Measurements from ENCODE around the gene AXL.
"Not testable (repeated sequence)": the region's sequence is repeated elsewhere in the genome, so short reads cannot be mapped to it uniquely, and the experiment has no call there.

The AXL gene

DNA sequence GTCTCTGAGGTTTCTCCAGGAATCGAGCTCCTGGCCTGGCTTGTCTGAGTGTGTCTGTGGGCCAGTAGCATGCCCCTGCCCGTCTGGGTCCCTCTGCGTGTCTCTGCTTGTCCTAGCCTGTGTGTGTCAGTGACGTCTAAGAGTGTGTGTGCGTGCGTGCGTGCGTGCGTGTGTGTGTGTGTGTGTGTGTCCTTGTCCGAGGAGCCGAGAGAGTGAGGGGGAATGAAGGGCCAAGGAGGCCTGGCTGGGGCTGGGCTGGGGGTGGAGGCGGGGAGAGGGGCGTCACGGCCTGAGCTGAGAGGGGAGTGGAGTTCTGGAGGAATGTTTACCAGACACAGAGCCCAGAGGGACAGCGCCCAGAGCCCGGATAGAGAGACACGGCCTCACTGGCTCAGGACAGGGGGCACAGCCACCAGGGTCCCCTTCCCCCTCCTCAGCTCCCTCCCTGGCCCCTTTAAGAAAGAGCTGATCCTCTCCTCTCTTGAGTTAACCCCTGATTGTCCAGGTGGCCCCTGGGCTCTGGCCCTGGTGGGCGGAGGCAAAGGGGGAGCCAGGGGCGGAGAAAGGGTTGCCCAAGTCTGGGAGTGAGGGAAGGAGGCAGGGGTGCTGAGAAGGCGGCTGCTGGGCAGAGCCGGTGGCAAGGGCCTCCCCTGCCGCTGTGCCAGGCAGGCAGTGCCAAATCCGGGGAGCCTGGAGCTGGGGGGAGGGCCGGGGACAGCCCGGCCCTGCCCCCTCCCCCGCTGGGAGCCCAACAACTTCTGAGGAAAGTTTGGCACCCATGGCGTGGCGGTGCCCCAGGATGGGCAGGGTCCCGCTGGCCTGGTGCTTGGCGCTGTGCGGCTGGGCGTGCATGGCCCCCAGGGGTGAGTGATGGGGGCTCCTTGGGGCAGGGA is at the start of gene AXL:
Gene AXL (plus strand): TSS at position 609 of the 893 bp plus-strand sequence. CDS start 170 bp downstream, at position 779.
- DNase-seq (ENCODE audit: low read depth in 3 of 3) = no peak

DNA sequence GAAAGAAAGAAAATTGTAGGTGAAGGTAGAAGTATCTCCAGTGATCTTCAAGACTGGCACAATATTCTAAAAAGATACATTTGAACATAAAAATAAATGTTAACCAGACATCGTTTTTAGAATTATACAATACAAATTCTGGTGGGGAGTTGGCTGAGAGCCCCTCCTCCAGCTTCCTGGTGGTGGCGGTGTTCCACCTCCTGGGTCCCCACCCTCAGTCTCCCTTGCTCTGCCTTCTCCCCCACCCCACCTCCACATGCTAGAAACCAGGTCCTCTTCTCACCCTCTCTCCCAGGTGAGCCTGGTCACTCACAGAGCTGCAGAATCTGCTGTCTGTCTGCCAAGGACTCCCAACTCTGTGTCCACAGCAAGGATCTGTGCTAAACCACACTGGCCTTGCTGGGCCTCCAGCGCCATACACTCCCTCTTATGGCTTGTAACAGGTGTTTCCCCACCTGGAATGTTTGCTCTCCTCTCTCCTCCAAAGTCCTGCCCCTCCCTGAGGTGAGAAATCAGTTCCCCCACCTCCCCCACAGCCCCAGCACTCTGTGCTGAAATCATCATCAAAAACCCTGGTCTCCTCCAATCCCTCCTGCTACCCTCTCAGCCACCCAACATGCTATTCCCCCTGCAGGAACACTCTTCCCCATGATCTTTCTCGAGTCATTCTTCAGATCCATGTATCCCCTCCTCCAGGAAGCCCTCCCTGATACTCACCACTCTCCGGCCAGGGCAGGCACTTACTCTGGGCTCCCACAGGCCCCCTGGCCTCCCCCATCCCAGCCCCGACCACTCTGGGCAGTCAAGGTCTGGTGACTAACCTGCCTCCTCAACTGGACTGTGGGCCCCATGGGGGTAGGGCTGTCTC is 46.5 kb upstream of the AXL start:
- no peak for DNase-seq (ENCODE audit: low read depth in 3 of 3)

DNA sequence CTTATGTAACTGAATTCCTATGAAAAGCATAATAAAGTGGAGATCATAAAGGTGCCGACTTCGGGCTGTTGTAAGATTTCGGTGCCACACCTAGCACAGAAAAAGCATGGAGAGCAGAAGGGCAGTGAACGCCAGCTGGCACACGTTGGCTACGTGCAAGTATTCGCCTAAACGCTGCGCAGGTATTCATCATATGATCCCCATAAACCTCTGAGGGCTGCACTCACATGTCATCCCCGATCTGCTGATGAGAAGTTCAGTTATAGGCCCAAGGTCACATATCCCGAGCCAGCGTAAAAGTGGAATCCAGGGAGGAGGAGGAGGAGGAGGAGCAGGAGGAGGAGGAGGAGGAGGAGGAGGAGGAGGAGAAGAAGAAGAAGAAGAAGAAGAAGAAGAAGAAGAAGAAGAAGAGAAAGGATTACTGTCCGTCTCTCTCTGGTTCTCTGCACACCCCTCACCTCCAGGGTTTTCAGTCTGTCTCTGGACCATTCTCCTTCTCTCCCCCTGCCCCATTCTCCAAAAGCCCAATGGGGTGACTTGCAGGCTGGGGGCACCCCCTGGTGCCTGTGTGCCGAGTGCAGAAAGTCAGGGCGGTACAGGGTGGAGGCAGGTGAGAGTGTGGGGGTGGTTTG is 44.6 kb upstream of the AXL start:
- no peak for DNase-seq (ENCODE audit: low read depth in 3 of 3)

DNA sequence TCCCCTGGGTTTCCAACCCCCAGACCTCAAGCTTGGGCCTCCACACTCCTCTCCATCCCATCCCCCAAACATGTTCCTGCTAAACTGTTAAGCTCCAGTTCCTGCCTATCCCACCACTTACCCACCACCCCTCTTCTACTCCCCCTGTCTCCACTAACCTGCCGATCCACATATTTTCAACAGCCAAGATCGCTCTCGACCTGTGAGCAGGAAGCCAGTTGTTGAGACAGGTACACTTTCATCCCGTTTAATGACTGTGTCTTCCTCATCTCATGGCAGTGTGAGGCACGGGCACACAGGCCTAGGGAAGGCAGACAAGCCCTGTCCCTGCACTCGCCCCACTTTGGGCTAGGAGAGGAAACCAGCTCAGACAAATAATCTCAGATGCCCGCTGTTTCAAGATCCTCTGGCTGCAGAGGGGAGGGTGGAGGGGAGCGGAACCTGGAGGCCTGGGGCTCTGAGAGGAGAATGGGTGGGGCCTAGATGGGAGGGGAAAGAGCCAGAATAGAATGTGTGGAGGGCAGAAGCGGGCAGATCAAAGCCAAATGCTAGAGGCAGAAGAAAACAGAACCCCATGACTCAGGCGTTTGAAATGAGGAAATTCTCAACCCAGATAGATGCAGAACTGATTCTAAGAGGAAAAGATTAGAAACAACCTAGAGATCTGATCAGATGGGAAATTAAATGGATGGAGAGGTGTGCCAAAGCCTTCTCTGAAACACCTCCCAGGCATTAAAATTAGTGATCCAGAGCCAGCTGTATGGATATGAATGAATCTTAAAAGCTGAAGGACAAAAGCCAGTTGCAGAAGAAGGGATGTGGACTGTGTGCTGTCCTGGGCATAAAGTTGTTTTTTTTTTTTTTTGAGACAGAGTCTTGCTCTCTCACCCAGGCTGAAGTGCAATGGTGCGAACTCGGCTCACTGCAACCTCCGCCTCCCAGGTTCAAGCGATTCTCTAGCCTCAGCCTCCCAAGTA is 42.9 kb upstream of the AXL start:
- DNase-seq (ENCODE audit: low read depth in 3 of 3) = peak in 2 of 3 donors; percentile 4 to 32

DNA sequence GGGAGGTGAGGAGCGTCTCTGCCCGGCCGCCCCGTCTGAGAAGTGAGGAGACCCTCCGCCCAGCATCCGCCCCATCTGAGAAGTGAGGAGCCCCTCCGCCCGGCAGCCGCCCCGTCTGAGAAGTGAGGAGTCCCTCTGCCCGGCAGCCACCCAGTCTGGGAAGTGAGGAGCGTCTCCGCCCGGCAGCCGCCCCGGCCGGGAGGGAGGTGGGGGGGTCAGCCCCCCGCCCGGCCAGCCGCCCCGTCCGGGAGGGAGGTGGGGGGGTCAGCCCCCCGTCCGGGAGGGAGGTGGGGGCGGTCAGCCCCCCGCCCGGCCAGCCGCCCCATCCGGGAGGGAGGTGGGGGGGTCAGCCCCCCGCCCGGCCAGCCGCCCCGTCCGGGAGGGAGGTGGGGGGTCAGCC is 38.9 kb upstream of the AXL start:
- DNase-seq (ENCODE audit: low read depth in 3 of 3) = not testable (repeated sequence)

DNA sequence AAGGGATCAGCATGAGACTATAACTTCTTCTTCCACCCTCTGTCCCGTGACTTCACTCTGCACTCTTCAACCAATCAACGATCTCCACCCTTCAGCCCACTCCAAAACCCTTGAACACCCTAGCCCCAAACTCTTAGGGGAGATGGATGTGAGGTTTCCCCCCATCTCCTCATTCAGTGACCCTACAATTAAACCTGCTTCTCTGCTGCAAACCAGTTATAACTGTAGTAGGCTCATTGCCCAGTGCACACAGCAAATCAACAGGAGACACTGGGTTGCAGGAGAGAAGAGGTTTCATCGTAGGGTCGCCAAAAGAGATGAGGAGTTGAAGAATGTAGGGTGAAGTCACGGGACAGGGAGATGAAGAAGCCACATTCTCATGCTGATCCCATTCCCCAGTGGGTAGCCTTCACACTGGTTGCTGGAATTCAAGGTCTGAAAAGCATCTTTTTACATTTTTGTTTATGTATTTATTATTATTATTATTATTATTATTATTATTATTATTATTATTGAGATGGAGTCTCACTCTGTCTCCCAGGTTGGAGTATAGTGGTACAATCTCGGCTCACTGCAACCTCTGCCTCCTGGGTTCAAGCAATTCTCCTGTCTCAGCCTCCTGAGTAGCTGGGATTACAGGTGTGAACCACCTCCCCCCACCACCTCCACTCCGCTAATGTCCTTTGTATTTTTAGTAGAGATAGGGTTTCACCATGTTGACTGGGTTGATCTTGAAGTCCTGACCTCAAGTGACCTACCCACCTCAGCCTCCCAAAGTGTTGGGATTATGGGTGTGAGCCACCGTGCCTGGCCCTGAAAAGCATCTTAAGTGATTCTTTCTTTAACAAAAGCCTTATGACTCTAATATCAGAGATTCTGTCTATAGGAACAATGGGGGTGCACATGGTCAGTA is 31.8 kb upstream of the AXL start:
- DNase-seq (ENCODE audit: low read depth in 3 of 3) = no peak

DNA sequence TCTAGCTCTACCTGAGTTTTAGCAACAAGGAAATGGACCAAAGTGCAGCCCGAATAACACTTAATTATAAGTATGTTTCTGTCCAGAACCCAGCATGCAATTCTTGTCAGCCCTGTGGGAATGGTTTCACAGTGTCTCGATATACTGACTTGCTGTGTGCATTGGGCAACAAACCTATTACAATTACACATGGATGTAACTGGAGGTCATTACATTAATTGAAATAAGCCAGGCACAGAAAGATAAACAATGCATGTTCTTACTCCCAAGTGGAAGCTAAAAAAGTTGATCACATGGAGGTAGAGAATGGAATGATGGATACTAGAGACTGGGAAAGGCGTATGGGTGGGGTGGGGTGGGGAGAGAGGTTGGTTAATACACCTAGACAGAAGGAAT is 31.1 kb upstream of the AXL start:
- no peak for DNase-seq (ENCODE audit: low read depth in 3 of 3)

DNA sequence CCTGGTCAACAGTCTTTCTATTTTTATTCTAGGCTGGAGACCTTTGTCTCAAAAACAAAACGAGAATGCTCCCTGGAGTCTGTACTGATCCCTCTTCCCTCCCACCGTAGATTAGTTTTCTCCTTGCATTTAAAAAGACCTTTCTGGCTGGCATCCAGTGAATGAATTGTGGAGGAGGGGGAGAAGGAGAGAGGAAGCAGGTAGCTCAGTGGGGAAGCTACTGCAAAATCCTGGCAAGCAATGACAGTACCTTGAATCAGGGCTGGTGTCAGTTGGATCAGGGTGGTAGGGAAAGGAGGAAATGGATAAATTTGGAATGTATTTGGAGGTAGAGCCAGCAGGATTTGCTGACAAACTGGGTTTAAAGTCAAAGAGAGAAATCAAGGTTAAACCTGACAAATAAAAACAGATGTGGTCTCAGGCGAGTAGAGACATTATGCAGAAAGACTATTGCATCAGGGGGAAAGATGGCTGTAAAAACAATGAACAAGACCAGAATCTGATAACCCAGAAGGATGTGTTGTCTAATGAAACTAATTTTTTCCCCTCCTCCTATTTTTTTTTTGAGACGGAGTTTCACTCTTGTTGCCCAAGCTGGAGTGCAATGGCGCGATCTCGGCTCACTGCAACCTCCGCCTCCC is 29.5 kb upstream of the AXL start:
- no peak for DNase-seq (ENCODE audit: low read depth in 3 of 3)

DNA sequence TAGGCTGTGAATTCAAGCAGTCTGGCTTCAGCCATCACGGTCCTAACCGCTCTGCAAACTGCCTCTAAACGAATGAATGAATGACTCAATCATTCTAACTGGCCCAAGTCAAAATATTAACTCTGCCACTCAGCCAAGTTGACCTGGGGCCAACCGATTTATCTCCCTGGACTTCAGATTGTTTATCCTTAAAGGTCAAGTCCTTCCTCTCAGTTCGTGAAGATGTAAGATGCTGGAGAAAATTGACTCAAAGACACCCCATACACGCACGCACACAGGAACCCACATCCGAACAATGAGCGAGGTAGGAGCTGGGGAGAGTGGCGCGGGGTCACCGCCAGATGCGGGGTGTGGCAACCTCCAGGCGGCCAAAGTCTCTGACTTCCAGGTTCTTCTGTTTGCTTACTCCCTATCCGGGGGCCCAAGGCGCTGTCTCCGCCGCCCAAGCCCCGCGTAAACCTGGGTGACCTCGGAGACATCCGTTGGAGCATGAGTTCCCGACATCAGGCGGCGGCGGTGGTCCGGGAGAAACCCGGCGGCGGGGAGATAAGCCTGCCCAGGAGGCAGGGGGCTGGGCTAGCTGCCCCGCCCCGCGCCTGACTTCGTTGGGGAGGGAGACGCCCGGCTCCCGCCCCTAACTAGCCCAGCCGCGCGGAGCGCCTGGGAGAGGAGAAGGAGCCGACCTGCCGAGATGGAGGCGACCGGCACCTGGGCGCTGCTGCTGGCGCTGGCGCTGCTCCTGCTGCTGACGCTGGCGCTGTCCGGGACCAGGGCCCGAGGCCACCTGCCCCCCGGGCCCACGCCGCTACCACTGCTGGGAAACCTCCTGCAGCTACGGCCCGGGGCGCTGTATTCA is 26.2 kb upstream of the AXL start, which contains the start of gene CYP2S1:
Gene CYP2S1 (plus strand): TSS at position 646 of the 856 bp plus-strand sequence. CDS start 46 bp downstream, at position 692.
- DNase-seq (ENCODE audit: low read depth in 3 of 3) = peak in 1 of 3 donors; percentile 8

DNA sequence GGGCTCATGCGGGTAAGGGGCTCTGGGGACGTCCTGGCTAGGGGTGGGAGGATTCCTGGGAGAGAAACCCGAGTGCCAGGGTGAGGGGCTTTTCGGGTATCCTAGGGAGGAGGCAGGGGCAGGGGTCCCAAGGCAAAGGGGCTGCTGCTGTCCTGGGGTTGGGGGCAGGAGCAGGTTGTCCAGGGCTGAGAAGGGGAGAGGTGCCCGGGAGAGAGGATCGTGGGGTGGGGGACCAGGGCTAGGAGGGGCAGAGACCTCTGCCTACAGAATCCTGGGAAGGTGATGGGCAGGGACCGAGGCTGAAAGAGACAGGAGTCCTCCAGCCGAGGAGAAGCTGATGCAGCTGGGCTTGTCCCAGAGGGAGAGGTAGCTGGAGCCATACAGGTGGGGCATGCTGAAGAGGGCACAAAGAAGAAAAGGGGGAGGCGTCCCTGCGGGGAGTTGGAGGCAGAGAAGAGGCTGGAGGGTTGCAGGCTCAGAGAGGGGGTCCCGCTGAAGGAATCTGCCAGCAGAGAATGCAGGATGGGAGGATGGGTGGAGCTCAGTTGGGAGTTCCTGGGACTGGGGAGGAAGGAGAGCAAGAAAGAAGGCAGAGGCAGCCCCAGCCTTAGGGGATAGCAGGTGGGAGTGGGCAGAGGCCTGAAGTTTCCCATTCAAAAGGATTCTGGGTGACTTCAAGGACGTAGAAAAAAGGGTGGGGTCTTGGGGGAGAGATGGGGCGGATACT is 25.4 kb upstream of the AXL start:
- DNase-seq (ENCODE audit: low read depth in 3 of 3) = no peak

DNA sequence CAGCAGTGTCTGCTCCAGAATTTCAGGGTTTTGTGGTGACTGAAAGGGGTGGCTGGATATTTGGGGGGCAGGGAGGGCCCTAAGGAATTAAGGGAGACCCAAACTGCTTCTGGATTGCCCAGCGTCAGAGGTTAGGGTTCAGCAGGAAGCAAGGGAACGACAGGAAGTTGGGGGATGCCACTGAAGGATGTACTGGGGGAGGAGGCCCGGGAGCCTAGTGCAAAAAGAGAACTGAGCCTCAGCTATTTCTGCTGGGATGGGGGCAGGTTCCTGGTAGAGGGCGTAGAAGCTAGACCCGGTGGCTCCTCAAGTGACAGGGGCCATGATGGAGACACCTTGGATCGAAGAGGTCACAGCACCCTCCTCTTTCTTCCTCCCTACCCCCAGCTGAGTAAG is 24.9 kb upstream of the AXL start:
- no peak for DNase-seq (ENCODE audit: low read depth in 3 of 3)

DNA sequence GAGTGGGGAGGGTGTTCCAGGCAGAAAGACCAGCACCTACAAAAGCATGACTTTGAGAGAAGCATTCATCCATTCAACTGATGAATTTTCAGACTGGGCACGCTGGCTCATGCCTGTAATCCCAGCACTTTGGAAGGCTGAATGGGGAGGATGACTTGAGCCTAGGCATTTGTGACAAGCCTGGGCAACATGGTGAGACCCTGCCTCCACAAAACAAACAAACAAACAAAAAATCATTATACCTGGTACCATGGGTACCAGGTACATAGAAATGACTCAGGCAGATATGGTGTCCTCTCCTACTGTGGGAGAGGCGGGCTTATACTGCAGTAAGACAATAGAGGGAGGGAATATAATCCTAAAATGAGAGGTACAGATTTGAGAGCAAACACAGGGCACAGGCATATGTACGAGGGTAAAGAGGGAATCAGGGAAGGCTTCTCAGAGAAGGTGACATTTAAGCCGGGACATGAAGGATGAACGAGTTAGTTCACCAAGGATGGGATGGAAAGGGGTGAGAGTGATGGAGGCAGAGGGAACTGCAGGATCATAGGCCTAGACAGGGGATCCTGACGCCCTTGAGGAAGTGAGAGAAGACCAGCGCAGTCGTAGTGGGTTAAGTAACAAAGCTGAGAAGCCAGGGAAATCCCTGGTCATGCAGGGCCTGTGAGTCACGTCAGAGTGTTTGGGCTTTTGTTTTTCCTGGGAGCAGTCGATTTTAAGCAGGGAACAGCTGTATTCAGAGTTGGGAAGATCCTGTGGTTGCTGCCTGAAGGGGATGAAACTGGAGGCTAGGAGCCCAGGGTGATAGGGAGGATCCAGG is 23.1 kb upstream of the AXL start:
- no peak for DNase-seq (ENCODE audit: low read depth in 3 of 3)

DNA sequence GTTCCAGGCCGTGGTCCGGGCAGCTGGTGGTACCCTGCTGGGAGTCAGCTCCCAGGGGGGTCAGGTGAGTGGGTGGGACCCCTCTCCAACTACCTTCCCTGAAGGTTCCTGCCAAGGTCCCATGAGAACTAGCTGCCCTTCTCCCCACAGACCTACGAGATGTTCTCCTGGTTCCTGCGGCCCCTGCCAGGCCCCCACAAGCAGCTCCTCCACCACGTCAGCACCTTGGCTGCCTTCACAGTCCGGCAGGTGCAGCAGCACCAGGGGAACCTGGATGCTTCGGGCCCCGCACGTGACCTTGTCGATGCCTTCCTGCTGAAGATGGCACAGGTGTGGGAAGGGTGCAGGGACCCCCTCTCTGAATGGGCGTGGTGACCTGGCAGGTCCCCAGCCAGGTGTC is 20.5 kb upstream of the AXL start:
- DNase-seq (ENCODE audit: low read depth in 3 of 3) = no peak

DNA sequence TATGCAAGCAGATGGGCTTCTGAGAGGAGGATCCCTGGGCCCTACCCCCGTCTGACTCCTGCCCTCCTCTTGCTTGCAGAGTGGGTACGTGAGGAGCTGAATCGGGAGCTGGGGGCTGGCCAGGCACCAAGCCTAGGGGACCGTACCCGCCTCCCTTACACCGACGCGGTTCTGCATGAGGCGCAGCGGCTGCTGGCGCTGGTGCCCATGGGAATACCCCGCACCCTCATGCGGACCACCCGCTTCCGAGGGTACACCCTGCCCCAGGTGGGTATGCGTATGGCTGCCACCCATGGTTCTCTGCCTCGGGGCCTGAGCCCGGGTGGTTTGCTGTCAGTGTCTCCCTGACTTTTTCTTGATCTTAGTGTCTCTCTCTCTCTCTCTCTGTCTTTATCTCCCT is 15.7 kb upstream of the AXL start:
- no peak for DNase-seq (ENCODE audit: low read depth in 3 of 3)

DNA sequence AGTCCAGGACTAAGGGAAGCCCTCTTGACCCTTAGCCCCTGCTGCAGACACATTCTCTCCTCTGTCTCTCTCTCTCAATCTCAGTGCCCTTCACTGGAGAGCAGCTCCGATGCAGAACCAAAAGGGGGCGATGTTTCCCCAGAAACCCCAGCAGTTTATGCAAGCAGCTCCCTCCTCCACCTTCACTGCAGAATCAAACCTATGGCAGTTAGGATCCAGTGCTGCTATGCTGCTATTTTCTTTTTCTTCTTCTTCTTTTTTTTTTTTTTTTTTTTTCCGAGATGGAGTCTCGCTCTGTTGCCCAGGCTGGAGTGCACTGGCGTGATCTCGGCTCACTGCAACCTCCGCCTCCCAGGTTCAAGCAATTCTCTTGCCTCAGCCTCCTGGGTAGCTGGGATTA is 14.7 kb upstream of the AXL start:
- peak; percentile 70 to 77 (median 71) for DNase-seq (ENCODE audit: low read depth in 3 of 3)

DNA sequence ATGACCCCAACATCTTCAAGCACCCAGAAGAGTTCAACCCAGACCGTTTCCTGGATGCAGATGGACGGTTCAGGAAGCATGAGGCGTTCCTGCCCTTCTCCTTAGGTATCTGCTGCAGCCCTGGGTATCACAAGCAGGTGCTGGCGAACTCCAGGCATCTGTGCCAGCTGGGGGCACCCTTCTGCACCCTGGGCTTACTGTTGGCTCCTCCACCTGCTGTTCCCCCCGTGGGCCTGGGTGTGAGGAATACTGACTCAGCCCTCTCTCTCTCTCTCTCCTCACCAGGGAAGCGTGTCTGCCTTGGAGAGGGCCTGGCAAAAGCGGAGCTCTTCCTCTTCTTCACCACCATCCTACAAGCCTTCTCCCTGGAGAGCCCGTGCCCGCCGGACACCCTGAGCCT is 13.0 kb upstream of the AXL start:
- DNase-seq (ENCODE audit: low read depth in 3 of 3) = no peak

DNA sequence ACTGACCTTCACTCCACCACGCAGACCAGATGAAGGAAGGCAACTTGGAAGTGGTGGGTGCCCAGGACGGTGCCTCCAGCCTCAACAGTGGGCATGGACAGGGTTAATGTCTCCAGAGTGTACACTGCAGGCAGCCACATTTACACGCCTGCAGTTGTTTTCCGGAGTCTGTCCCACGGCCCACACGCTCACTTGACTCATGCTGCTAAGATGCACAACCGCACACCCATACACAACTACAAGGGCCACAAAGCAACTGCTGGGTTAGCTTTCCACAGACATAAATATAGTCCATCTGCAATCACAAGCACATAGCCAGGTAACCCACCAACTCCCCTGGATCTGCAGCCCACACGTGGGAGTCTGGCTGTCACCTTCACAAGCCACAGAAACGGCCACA is 12.6 kb upstream of the AXL start:
- DNase-seq (ENCODE audit: low read depth in 3 of 3) = no peak
